ENCODE data around the gene HOXA9. TPM values are rescaled to one million over a fixed set of nuclear protein-coding genes. Genes with fewer than 3 reads are reported as not detected.

HOXA9 gene
- total RNA-seq, 6 donors from 2014 or later: 0.30 to 6.1 (median 0.49) TPM; not detected in 1

DNA sequence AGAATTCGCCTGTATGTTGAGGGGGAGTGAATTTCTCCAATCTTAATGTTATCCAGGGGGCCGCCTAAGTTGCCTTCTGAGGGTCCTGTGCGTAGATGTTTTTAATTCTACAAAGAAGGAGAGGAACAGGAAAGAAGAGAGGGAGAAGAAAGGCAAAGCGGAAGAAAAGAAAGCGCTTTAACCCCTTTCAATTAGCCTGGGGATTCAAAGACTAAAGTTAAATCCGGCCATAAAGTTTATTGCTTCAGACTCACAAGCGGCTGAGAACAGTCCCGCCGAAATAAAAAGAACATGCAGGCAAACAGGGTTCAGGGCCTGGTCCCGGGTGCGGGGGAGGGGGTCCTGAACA, 26.4 kb downstream of the HOXA9 start:
- H3K4me3 ChIP-seq: peak overlapping the region in 3 of 4 donors; percentile 23 to 74 (median 62)
- H3K27ac ChIP-seq: peak overlapping the region; percentile 94 to 98 (median 96)
- 32 to 39% methylated on average over 11 of the region's 11 CpGs for WGBS, 2 donors
- peaks cover 0 to 6% (median 2%) of the 10 kb centered on the region in 4 donors for H3K27me3 ChIP-seq
- no peak for DNase-seq
- H3K36me3 ChIP-seq: no peaks in the 10 kb centered on the region
- H3K9me3 ChIP-seq: no peaks in the 10 kb centered on the region
- ATAC-seq (ENCODE audit: low FRiP score in 2 of 2): no peak
- H3K4me1 ChIP-seq: peaks cover 19 to 37% (median 24%) of the 10 kb centered on the region in 4 donors
- TF ChIP-seq POLR2AphosphoS5 (IDR thresholded peaks at IDR 0.05): no peak
- no peak for TF ChIP-seq EP300 (IDR thresholded peaks at IDR 0.05)
- TF ChIP-seq POLR2A (IDR thresholded peaks at IDR 0.05): no peak
- no peak for TF ChIP-seq CTCF (IDR thresholded peaks at IDR 0.05)

GRCh38 chr7:27138472-27138871, 26.9 kb downstream of the HOXA9 start:
- Histone ChIP-seq H3K4me1 (peaks cover 19 to 36% (median 28%) of the 10 kb centered on the region in 4 donors), H3K9me3 (no peaks in the 10 kb centered on the region), H3K4me3 (peak overlapping the region in 2 of 4 donors; percentile 62 to 74), H3K36me3 (no peaks in the 10 kb centered on the region), H3K27me3 (peaks cover 0 to 6% (median 2%) of the 10 kb centered on the region in 4 donors), H3K27ac (peak overlapping the region; percentile 94 to 98 (median 96))
- DNase-seq (no peak), ATAC-seq (ENCODE audit: low FRiP score in 2 of 2) (no peak)
- WGBS, 2 donors: 41 to 52% methylated on average over 1 of the region's 1 CpG
- TF ChIP-seq CTCF (IDR thresholded peaks at IDR 0.05) (no peak), POLR2AphosphoS5 (IDR thresholded peaks at IDR 0.05) (no peak), EP300 (IDR thresholded peaks at IDR 0.05) (no peak), POLR2A (IDR thresholded peaks at IDR 0.05) (no peak)

DNA sequence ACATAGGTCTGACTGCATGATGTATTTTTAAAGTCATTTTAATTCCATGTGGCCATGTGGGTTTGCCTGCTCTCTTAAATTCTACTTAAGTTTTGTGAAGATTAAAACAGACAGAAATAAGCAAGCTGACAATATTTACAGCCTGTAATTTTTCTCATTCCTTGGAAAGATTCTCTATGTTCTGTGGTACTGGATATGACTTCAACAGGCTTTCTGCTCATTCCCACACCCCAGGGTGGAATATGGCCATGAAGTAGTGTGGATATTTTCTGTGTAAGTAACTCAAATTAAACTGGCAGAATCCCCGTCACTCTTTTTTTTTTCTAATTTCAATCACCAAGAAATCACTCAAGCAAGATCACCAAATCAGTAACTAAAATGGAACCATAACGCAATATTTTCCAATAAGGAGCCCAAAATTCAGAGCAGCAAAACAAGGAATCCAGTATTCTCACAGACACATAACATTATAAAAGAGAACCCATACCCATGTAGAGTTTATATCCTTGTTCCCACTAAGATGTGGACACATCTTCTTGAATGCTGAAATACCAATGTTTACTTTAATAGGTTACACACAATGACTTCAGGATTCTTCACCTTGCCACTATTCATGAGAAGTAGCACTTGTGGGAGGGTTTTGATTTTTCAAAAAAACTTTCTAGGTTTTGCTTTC, 27.6 kb downstream of the HOXA9 start:
- WGBS, 2 donors: 45 to 63% methylated on average over 2 of the region's 2 CpGs
- ATAC-seq (ENCODE audit: low FRiP score in 2 of 2): no peak
- H3K27me3 ChIP-seq: peaks cover 0 to 6% (median 0%) of the 10 kb centered on the region in 4 donors
- no peaks in the 10 kb centered on the region for H3K9me3 ChIP-seq
- H3K27ac ChIP-seq: peak overlapping the region; percentile 94 to 98 (median 96)
- H3K4me3 ChIP-seq: peak overlapping the region in 2 of 4 donors; percentile 62 to 74
- peaks cover 24 to 38% (median 29%) of the 10 kb centered on the region in 4 donors for H3K4me1 ChIP-seq
- TF ChIP-seq POLR2A (IDR thresholded peaks at IDR 0.05): no peak
- TF ChIP-seq EP300 (IDR thresholded peaks at IDR 0.05): no peak
- TF ChIP-seq CTCF (IDR thresholded peaks at IDR 0.05): no peak
- TF ChIP-seq POLR2AphosphoS5 (IDR thresholded peaks at IDR 0.05): no peak
- no peaks in the 10 kb centered on the region for H3K36me3 ChIP-seq
- no peak for DNase-seq

GRCh38 chr7:27134392-27134791, 30.9 kb downstream of the HOXA9 start:
- peak in 1 of 2 donors; percentile 18 for ATAC-seq (ENCODE audit: low FRiP score in 2 of 2)

More at GRCh38 chr7:27134392-27134791, 30.9 kb downstream of the HOXA9 start:
- DNase-seq: peak in 1 of 2 donors; percentile 21
- no peaks in the 10 kb centered on the region for H3K36me3 ChIP-seq
- H3K27ac ChIP-seq: peak overlapping the region; percentile 49 to 60 (median 55)
- H3K4me3 ChIP-seq: no peak overlapping the region
- 3 to 16% methylated on average over 2 of the region's 2 CpGs for WGBS, 2 donors
- no peak for TF ChIP-seq EP300 (IDR thresholded peaks at IDR 0.05)
- TF ChIP-seq POLR2AphosphoS5 (IDR thresholded peaks at IDR 0.05): peak; percentile 17 to 43
- no peak for TF ChIP-seq CTCF (IDR thresholded peaks at IDR 0.05)
- H3K27me3 ChIP-seq: peaks cover 0 to 13% (median 0%) of the 10 kb centered on the region in 4 donors
- no peaks in the 10 kb centered on the region for H3K9me3 ChIP-seq
- H3K4me1 ChIP-seq: peaks cover 32 to 49% (median 33%) of the 10 kb centered on the region in 4 donors
